ENCODE data around the gene IL3RA. TPM values are rescaled to one million over a fixed set of nuclear protein-coding genes. Genes with fewer than 3 reads are reported as not detected.
A peak's percentile ranks its signal among the peaks of the same experiment; 100 is the strongest.
"Not testable (repeated sequence)": the region's sequence is repeated elsewhere in the genome, so short reads cannot be mapped to it uniquely, and the experiment has no call there.

IL3RA gene
- total RNA-seq, 1 donor from 2014 or later, result 13.3 TPM

GRCh38 chrX:1421433-1422134 is 85.0 kb downstream of the IL3RA start:
- DNase-seq (ENCODE audit: low spot score), result no peak

- DNase-seq (ENCODE audit: low spot score), result peak; percentile 51
Measured at GRCh38 chrX:1422135-1422465, 85.5 kb downstream of the IL3RA start.

- no peak for DNase-seq (ENCODE audit: low spot score)
Measured at GRCh38 chrX:1423215-1423614, 86.6 kb downstream of the IL3RA start.

DNA sequence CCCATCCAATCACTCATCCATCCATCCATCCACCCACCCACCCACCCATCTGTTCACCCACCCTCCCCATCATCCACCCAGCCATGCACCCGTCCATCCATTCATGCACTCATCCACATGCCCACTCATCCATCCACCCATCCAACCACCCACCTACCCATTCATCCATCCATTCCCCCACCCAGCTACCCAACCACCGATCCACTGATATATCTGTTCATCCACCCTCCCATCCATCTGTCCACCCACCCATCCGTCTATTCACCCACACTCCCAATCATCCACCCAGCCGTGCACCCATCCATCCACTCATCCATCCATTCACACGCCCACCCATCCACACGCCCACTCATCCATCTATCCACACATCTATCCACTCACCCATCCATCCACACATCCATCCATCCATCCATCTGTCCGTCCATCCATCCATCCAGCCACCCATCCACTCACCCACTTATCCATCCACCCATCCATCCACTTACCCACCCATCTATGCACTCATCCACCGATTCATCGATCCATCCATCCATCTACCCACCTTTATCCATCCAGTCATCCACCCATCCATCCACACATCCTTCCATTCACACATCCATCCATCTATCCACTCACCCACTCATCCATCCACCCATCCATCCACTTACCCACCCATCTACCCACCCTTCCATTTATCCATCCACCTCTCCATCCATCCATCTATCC is 87.7 kb downstream of the IL3RA start:
- no peak for DNase-seq (ENCODE audit: low spot score)

GRCh38 chrX:1425381-1425780 is 88.8 kb downstream of the IL3RA start:
- DNase-seq (ENCODE audit: low spot score), result peak; percentile 33

- not testable (repeated sequence) for DNase-seq (ENCODE audit: low spot score)
Measured at GRCh38 chrX:1426321-1426720, 89.7 kb downstream of the IL3RA start.

DNA sequence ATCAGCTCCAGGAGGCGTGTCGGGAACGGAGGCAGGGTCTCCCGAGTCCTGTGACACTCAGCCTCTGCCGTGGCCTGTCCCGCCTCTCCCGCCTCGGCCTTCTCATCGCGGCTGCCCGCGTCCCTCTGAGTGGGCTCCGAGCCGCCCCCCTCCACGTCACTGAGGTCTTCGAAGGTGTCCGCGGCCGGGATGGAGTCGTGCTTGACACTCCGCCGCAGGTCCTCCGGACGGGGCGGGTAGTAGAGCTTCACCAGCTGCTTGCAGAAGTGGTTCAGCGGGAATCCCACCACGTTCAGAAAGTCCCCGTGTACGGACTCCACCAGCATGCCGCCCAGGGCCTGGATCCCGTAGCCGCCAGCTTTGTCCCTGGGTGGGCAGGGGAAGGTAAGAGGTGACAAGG is 91.2 kb downstream of the IL3RA start:
- DNase-seq (ENCODE audit: low spot score), result no peak

- DNase-seq (ENCODE audit: low spot score), result no peak
Measured at GRCh38 chrX:1430451-1430850, 93.9 kb downstream of the IL3RA start.

Small RNA genes within 50 kb of the gene (microRNA-seq; reads per million reads assigned to microRNA genes)
- gene MIR3690 (ENCODE audit: borderline number of aligned reads), result not detected

Other genes starting within 250 kb of the IL3RA start
- 0.22 TPM for gene CRLF2, start 124.1 kb upstream of the IL3RA start, total RNA-seq
- gene CSF2RA, start 68.0 kb upstream of the IL3RA start, total RNA-seq, result 29.8 TPM
- gene SLC25A6, start 55.3 kb downstream of the IL3RA start, total RNA-seq, result 331 TPM
- gene ASMTL, start 116.1 kb downstream of the IL3RA start, total RNA-seq, result 20.8 TPM
- 2.5 TPM for gene P2RY8, start 200.4 kb downstream of the IL3RA start, total RNA-seq